Measurements from ENCODE around the gene PCK1.

PCK1 gene

GRCh38 chr20:57514273-57514751 is 46.6 kb upstream of the PCK1 start:
- peaks cover 7 to 30% of the 10 kb centered on the region in 2 experiments for H3K27me3 ChIP-seq (ENCODE audit: control insufficient read depth in 1 of 2, insufficient read depth in 1 of 2, low read length in 2 of 2)
- 34% methylated on average over 17 of the region's 17 CpGs for WGBS
- no peak overlapping the region for H2BK120ac ChIP-seq (ENCODE audit: low read depth, low read length)

GRCh38 chr20:57517904-57518303 is 43.0 kb upstream of the PCK1 start:
- Histone ChIP-seq H3K9ac (ENCODE audit: low read length) (no peak overlapping the region), H3K23ac (ENCODE audit: low read length in 2 of 2) (no peak overlapping the region), H3K4me1 (ENCODE audit: control insufficient read depth, insufficient read depth, low read depth, low read length) (no peaks in the 10 kb centered on the region), H3K27me3 (ENCODE audit: control insufficient read depth in 1 of 2, insufficient read depth in 1 of 2, low read length in 2 of 2) (peaks cover 15 to 46% of the 10 kb centered on the region in 2 experiments), H2BK12ac (ENCODE audit: low read length in 2 of 2) (no peak overlapping the region), H3K79me1 (replicated peaks; ENCODE audit: low read length, poor library complexity, severe bottlenecking) (no peaks in the 10 kb centered on the region), H3K27ac (ENCODE audit: low read length, poor library complexity, severe bottlenecking) (no peak overlapping the region), H3K36me3 (ENCODE audit: control insufficient read depth in 1 of 2, insufficient read depth in 2 of 2, low read depth in 1 of 2, low read length in 2 of 2) (no peaks in the 10 kb centered on the region), H3K4me3 (ENCODE audit: insufficient read depth in 1 of 2, low read depth in 1 of 2, low read length in 2 of 2) (no peak overlapping the region), H2BK5ac (ENCODE audit: low read depth, low read length, poor library complexity, severe bottlenecking) (no peak overlapping the region), H3K18ac (ENCODE audit: low read depth in 1 of 2, low read length in 2 of 2) (no peak overlapping the region), H4K8ac (ENCODE audit: low read length) (no peak overlapping the region), H3K4ac (ENCODE audit: low read depth in 1 of 2, low read length in 2 of 2) (no peak overlapping the region), H3K14ac (ENCODE audit: low read length in 2 of 2) (no peak overlapping the region), H2AK5ac (ENCODE audit: low read length, severe bottlenecking) (no peak overlapping the region), H2AFZ (ENCODE audit: low read depth, low read length) (no peak overlapping the region), H3K4me2 (ENCODE audit: low read length, poor library complexity, severe bottlenecking) (no peak overlapping the region), H4K91ac (ENCODE audit: low read length) (no peak overlapping the region), H3K9me3 (ENCODE audit: control insufficient read depth, low read length) (no peaks in the 10 kb centered on the region), H2BK120ac (ENCODE audit: low read depth, low read length) (no peak overlapping the region), H2BK15ac (ENCODE audit: low read depth, poor library complexity, severe bottlenecking) (no peak overlapping the region)
- WGBS = 94% methylated on average over 5 of the region's 5 CpGs
- no peak for DNase-seq

More at GRCh38 chr20:57514273-57514751, 46.6 kb upstream of the PCK1 start:
- Histone ChIP-seq H2BK5ac (ENCODE audit: low read depth, low read length, poor library complexity, severe bottlenecking) (no peak overlapping the region), H2AK5ac (ENCODE audit: low read length, severe bottlenecking) (no peak overlapping the region), H3K79me1 (replicated peaks; ENCODE audit: low read length, poor library complexity, severe bottlenecking) (no peaks in the 10 kb centered on the region), H3K4me3 (ENCODE audit: insufficient read depth in 1 of 2, low read depth in 1 of 2, low read length in 2 of 2) (no peak overlapping the region), H3K4ac (ENCODE audit: low read depth in 1 of 2, low read length in 2 of 2) (no peak overlapping the region), H3K18ac (ENCODE audit: low read depth in 1 of 2, low read length in 2 of 2) (no peak overlapping the region), H2BK12ac (ENCODE audit: low read length in 2 of 2) (no peak overlapping the region), H3K9me3 (ENCODE audit: control insufficient read depth, low read length) (no peaks in the 10 kb centered on the region), H4K91ac (ENCODE audit: low read length) (no peak overlapping the region), H3K4me1 (ENCODE audit: control insufficient read depth, insufficient read depth, low read depth, low read length) (no peaks in the 10 kb centered on the region), H3K27ac (ENCODE audit: low read length, poor library complexity, severe bottlenecking) (no peak overlapping the region), H4K8ac (ENCODE audit: low read length) (no peak overlapping the region), H3K23ac (ENCODE audit: low read length in 2 of 2) (no peak overlapping the region), H3K14ac (ENCODE audit: low read length in 2 of 2) (no peak overlapping the region), H3K4me2 (ENCODE audit: low read length, poor library complexity, severe bottlenecking) (no peak overlapping the region), H2AFZ (ENCODE audit: low read depth, low read length) (no peak overlapping the region), H3K36me3 (ENCODE audit: control insufficient read depth in 1 of 2, insufficient read depth in 2 of 2, low read depth in 1 of 2, low read length in 2 of 2) (no peaks in the 10 kb centered on the region), H2BK15ac (ENCODE audit: low read depth, poor library complexity, severe bottlenecking) (no peak overlapping the region), H3K9ac (ENCODE audit: low read length) (peak overlapping the region; percentile 69)
- peak; percentile 67 for DNase-seq

- no peak overlapping the region for H3K4ac ChIP-seq (ENCODE audit: low read depth in 1 of 2, low read length in 2 of 2)
- no peak overlapping the region for H2BK120ac ChIP-seq (ENCODE audit: low read depth, low read length)
- no peak overlapping the region for H2BK12ac ChIP-seq (ENCODE audit: low read length in 2 of 2)
- H2AFZ ChIP-seq (ENCODE audit: low read depth, low read length) = no peak overlapping the region
- H3K23ac ChIP-seq (ENCODE audit: low read length in 2 of 2) = no peak overlapping the region
- DNase-seq = no peak
- no peaks in the 10 kb centered on the region for H3K9me3 ChIP-seq (ENCODE audit: control insufficient read depth, low read length)
- H3K9ac ChIP-seq (ENCODE audit: low read length) = no peak overlapping the region
- peaks cover 15 to 45% of the 10 kb centered on the region in 2 experiments for H3K27me3 ChIP-seq (ENCODE audit: control insufficient read depth in 1 of 2, insufficient read depth in 1 of 2, low read length in 2 of 2)
- H2BK5ac ChIP-seq (ENCODE audit: low read depth, low read length, poor library complexity, severe bottlenecking) = no peak overlapping the region
- H3K4me1 ChIP-seq (ENCODE audit: control insufficient read depth, insufficient read depth, low read depth, low read length) = no peaks in the 10 kb centered on the region
- H4K91ac ChIP-seq (ENCODE audit: low read length) = no peak overlapping the region
- H3K36me3 ChIP-seq (ENCODE audit: control insufficient read depth in 1 of 2, insufficient read depth in 2 of 2, low read depth in 1 of 2, low read length in 2 of 2) = no peaks in the 10 kb centered on the region
- no peak overlapping the region for H4K8ac ChIP-seq (ENCODE audit: low read length)
- H3K27ac ChIP-seq (ENCODE audit: low read length, poor library complexity, severe bottlenecking) = no peak overlapping the region
- H3K4me2 ChIP-seq (ENCODE audit: low read length, poor library complexity, severe bottlenecking) = no peak overlapping the region
- no peak overlapping the region for H3K4me3 ChIP-seq (ENCODE audit: insufficient read depth in 1 of 2, low read depth in 1 of 2, low read length in 2 of 2)
- no peak overlapping the region for H3K18ac ChIP-seq (ENCODE audit: low read depth in 1 of 2, low read length in 2 of 2)
- H2AK5ac ChIP-seq (ENCODE audit: low read length, severe bottlenecking) = no peak overlapping the region
- no peak overlapping the region for H2BK15ac ChIP-seq (ENCODE audit: low read depth, poor library complexity, severe bottlenecking)
- no peaks in the 10 kb centered on the region for H3K79me1 ChIP-seq (replicated peaks; ENCODE audit: low read length, poor library complexity, severe bottlenecking)
- no peak overlapping the region for H3K14ac ChIP-seq (ENCODE audit: low read length in 2 of 2)
- WGBS = 57% methylated on average over 3 of the region's 5 CpGs
Measured at GRCh38 chr20:57522380-57523140, 38.4 kb upstream of the PCK1 start.

GRCh38 chr20:57523782-57524181 is 37.1 kb upstream of the PCK1 start:
- Histone ChIP-seq H3K27ac (ENCODE audit: low read length, poor library complexity, severe bottlenecking) (no peak overlapping the region), H3K14ac (ENCODE audit: low read length in 2 of 2) (no peak overlapping the region), H3K9ac (ENCODE audit: low read length) (no peak overlapping the region), H3K79me1 (replicated peaks; ENCODE audit: low read length, poor library complexity, severe bottlenecking) (no peaks in the 10 kb centered on the region), H3K4me1 (ENCODE audit: control insufficient read depth, insufficient read depth, low read depth, low read length) (no peaks in the 10 kb centered on the region), H3K4me2 (ENCODE audit: low read length, poor library complexity, severe bottlenecking) (no peak overlapping the region), H2BK15ac (ENCODE audit: low read depth, poor library complexity, severe bottlenecking) (no peak overlapping the region), H3K23ac (ENCODE audit: low read length in 2 of 2) (no peak overlapping the region), H4K91ac (ENCODE audit: low read length) (no peak overlapping the region), H3K4ac (ENCODE audit: low read depth in 1 of 2, low read length in 2 of 2) (no peak overlapping the region), H2BK12ac (ENCODE audit: low read length in 2 of 2) (no peak overlapping the region), H4K8ac (ENCODE audit: low read length) (no peak overlapping the region), H3K4me3 (ENCODE audit: insufficient read depth in 1 of 2, low read depth in 1 of 2, low read length in 2 of 2) (no peak overlapping the region), H3K27me3 (ENCODE audit: control insufficient read depth in 1 of 2, insufficient read depth in 1 of 2, low read length in 2 of 2) (peaks cover 20 to 45% of the 10 kb centered on the region in 2 experiments), H3K9me3 (ENCODE audit: control insufficient read depth, low read length) (no peaks in the 10 kb centered on the region), H2AK5ac (ENCODE audit: low read length, severe bottlenecking) (no peak overlapping the region), H2AFZ (ENCODE audit: low read depth, low read length) (no peak overlapping the region), H2BK120ac (ENCODE audit: low read depth, low read length) (no peak overlapping the region), H3K18ac (ENCODE audit: low read depth in 1 of 2, low read length in 2 of 2) (no peak overlapping the region), H2BK5ac (ENCODE audit: low read depth, low read length, poor library complexity, severe bottlenecking) (no peak overlapping the region), H3K36me3 (ENCODE audit: control insufficient read depth in 1 of 2, insufficient read depth in 2 of 2, low read depth in 1 of 2, low read length in 2 of 2) (no peaks in the 10 kb centered on the region)
- WGBS = 88% methylated on average over 10 of the region's 11 CpGs
- DNase-seq = no peak

Measured in mesenchymal stem cell (in vitro differentiated cells and primary cell).